HG03280 (cell line): ENCODE measurements around the gene IKBIP.
A peak's percentile ranks its signal among the peaks of the same experiment; 100 is the strongest.
"Not testable (repeated sequence)": the region's sequence is repeated elsewhere in the genome, so short reads cannot be mapped to it uniquely, and the experiment has no call there.

Experiments
- ATAC-seq: cut with Tn5 transposase; IDR thresholded peaks from one replicate; pipeline ENCODE4 v1.9.1; 2021; ENCODE audit warnings: mild to moderate bottlenecking, moderate library complexity; ENCODE audit not compliant: unreplicated experiment

Gene IKBIP

GRCh38 chr12:98638009-98638408 lies 6.6 kb downstream of the IKBIP start:
- no peak for ATAC-seq

- ATAC-seq: no peak
These were observed 7.5 kb downstream of the IKBIP start for GRCh38 chr12:98637068-98637467.

DNA sequence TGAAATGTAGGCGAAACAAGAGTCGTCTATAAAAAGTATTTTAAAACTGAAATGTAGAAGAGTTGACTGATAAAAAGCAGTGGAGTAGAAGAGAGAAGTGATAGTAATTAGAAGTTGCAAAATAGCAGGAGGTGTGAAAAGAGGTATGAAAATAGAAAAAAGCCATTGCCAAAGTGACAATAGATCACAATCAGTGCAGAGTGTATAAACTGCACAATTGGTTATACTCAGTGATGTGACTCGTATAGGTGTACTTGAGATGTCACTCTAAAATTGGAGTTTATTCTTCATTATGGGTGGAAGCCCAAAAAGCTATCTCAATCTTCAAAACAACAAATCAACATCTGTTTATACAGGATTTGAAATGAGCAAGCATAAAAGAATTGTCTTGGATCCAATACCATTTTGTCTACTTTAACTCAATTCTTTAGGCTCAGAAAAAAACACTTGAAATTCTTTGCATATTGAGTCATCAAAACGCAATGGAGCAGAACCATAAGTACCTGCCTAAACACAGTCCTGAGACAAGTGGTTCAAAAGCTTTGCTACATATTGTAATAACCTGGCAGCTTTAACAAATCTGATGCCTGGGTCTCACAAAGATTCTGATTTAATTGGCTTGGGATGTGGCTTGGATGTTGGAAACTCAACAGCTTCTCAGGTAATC lies 8.8 kb downstream of the IKBIP start:
- ATAC-seq: peak; percentile 62

- no peak for ATAC-seq
These were observed 25.6 kb downstream of the IKBIP start for GRCh38 chr12:98618952-98619351.

DNA sequence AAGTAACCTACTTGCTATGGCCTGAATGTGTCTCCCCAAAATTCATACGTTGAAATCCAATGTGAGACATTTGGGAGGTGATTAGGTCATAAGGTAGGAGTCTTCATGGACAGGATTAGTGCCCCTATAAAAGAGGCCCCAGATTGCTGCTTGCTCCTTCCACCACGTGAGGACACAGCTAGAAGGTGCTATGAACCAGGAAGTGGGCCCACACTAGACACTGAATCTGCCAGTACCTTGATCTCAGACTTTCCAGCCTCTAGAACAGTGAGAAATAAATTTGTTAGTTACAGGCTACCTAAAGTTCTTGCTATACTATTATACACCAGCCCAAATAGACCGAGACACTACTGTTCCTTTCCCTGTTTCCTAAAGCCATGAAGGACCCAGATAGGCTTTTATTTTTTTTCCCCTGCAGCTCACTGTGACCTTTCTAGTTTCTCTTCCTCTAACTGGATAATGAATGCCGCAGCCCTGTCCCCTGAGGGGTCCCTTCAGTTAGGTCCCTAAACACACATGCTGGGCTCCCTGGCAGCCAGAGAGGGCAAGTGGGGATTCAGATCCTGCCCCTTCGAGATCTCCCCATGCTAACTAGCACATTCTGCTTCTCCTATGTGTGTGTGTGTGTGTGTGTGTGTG lies 31.8 kb downstream of the IKBIP start:
- peak; percentile 86 for ATAC-seq

DNA sequence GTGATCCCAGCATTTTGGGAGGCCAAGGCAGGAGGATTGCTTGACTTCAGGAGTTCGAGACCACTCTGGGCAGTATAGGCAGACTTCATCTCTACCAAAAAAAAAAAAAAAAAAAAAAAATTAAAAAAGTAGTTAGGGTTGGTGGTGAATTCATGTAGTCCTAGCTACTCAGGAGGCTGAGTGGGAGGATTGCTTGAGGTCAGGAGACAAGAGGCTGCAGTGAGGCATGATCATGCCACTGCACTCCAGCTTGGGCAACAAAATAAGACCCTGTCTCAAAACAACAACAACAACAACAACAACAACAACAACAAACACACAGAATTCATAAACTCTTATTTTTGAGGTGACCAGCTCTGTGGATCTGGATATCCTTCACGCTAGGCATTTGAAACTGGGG lies 34.0 kb downstream of the IKBIP start:
- ATAC-seq: no peak

DNA sequence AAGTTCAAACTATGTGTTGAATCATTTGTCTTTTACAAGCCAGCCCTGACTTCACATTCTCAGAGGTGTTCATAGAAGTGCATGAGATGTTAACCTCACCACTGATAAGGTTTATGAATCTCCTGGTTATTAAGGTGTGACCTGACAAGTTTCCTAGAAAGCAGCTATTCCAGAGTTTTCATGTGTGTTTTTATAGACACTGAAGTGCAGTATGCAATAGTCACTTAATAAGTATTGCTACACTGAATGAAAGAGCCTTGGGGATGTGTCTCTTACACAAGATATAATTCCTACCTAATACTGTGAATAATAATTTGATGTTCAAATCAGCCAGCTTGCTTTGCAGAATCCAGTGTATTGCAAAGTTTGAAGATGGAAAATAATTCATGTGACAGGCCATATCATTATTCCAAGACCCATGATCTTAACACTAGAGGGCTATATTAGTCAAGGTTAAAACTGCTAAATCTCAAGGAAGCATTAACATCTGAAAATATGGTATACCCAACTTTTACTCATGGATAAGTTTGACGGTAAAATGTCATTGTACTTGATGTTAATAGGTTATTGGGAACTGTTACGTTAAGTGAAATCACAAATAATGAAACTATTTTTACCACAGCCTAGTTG lies 38.1 kb downstream of the IKBIP start:
- no peak for ATAC-seq

- ATAC-seq: no peak
These were observed 42.7 kb downstream of the IKBIP start for GRCh38 chr12:98601924-98602323.

GRCh38 chr12:98597313-98597712 lies 47.3 kb downstream of the IKBIP start:
- not testable (repeated sequence) for ATAC-seq

DNA sequence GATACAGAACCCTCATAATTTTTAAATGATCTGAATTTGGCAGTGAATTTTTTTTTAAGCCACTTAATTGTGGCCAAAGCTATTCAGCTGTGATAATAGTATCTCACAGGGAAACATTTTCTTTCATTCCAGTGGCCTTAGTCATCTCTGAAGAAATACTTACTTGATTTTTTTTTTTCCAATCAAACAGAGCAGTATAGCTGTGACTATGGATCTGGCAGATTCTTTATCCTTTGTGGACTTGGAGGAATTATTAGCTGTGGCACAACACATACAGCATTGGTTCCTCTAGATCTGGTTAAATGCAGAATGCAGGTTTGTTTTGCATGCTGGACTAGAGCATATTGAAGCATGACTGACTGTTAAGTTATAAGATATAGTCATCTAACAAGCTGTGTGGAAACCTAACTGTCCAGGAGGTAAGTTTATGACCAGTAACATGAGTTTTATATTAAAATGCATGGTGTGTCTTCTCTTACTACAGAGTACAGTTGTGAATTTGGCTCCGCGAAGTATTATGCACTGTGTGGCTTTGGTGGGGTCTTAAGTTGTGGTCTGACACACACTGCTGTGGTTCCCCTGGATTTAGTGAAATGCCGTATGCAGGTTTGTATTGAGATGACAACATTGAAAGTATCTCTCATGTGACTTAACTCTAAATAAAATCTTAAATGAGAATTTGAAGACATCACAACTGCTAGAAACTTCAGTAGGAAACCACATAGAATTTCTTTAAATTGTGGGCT lies 49.2 kb downstream of the IKBIP start:
- ATAC-seq: no peak

DNA sequence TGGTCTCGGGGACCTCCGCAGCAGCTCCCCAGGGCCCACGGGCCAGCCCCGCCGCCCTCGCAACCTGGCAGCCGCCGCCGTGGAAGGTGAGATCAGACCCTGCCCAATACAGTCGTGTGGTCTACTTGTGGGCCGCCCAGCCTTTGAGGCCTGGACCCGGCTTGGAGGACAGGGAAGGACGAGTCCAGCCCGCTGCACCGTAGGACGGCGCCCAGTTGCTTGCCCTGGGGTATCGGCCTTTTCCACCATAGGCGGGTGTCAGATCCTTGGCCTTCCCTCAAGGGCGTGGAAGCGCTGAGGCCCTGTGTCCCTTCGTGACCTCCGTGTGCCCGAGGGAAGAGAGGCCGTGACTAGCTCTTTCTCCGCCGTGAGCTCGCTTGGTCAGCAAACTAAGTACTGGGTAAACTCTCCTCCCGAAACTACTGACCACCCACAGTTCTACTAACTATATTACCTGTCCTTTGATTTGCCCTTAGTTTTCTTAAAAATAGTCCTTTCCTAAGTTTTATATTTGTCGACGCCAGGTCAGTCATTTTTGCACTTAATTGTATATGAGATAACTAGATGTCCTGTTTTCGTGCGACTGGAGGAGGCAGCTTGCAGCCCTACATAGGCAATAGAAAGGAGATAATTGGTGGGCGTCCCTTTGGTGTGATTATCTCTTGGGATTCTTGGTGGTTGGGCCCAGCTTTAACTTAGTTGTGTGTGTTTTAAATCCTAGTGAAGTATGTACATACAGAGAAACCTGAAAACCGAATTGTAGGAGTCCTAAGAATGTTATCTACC lies 50.3 kb downstream of the IKBIP start:
- ATAC-seq: no peak

DNA sequence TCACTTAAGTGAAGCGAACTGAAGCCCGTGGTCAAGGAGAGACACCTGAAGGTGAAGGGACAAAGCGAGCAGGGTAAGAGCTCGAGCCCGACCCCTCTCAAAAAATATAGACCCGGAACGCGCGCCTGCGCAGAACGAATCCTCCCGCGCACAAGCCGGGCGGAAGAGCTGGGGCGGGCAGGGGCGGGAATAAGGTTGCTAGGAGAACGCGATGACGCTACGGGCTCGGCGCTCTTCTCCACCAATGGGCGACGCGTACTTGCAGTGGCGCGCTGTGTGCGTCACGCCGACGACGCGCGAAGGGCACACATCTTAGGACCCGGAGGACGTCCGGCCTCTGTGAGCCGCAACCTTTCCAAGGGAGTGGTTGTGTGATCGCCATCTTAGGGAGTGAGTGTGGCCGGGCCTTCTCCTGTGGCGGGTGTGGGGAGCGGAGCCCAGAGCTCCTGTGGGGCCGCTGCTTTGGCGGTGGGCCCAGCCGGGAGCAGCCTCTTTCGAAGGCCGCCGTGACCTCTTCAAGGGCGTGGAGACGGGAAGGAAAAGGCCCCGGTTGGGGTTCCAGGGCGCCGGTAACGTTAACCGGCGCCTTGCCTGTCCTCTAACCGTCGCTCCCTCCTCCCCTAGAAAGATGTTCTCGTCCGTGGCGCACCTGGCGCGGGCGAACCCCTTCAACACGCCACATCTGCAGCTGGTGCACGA lies 51.1 kb downstream of the IKBIP start, which contains the start of gene SLC25A3:
TSS of gene SLC25A3 (plus strand) at position 336 of the 699 bp plus-strand sequence. CDS start at position 629, 293 bp downstream.
- ATAC-seq: peak; percentile 99

GRCh38 chr12:98592825-98593322 lies 51.7 kb downstream of the IKBIP start:
- no peak for ATAC-seq

DNA sequence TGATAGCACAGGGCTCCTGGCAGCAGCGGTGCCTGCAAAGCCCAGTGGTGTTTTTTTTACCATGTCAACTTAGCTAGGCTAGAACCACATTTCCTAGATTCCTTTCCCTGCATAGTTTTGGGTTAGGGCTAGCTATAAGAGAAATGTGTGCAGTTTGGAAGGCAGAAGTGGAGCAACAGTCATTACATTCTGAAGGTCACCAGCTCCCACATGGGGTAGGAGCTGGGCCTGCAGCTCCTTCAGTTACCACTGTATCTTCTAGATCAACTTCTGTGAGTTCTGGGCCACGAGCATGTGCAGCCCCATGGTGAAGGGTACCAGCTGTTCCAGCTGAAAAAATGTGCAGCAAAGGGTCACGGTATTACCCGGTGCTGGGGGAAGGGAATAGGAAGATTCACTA lies 53.4 kb downstream of the IKBIP start:
- ATAC-seq: no peak

DNA sequence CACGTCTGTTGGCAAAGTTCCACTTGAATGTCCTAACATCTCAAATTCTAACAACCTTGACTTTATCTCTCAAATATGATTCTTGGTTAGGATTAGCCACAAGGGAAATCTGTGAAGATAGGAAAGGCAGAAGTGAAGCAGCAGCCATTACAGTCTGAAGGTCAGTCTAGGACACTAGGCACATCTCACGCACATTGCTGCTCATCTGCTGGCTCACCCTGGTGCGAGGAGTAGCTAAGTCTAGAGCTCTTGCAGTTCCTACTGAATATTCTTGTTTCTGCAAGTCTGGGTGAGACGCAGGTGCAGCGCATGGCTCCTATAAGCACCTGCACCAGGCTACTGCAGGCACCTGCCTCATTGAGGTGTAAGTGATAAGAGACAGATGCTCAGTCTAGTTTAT lies 57.5 kb downstream of the IKBIP start:
- ATAC-seq: no peak

- ATAC-seq: no peak
These were observed 62.5 kb downstream of the IKBIP start for GRCh38 chr12:98582093-98582492.

GRCh38 chr12:98581101-98581500 lies 63.5 kb downstream of the IKBIP start:
- ATAC-seq: no peak

DNA sequence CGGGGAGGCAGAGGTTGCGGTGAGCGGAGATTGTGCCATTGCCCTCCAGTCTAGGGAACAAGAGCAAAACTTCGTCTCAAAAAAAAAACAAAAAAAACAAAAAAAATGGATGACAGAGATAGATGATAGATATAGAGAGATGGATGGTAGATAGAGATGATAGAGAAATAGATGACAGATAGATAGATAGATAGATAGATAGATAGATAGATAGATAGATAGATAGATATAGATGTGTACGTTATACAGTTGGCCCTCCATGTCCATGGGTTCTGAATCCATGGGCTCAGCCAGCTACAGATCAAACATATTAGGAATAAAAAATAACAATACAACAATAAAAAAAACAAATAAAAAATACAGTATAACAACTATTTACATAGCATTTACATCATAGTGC lies 63.9 kb downstream of the IKBIP start:
- ATAC-seq: no peak

- no peak for ATAC-seq
These were observed 64.8 kb downstream of the IKBIP start for GRCh38 chr12:98579835-98580234.

GRCh38 chr12:98579347-98579746 lies 65.2 kb downstream of the IKBIP start:
- no peak for ATAC-seq
